Tibial artery (tissue), 4 donors: ENCODE results near the gene AHDC1.

Source experiments
- DNase-seq, 2 donors: peaks; one replicate each; pipeline ENCODE4 v3.0.0-alpha.2; 2019
- H3K27ac ChIP-seq, 2 donors: fragments of 200-600 bp; sonication (generic) in 1 of 2; 1 replicate in 1 of 2; 2 replicates in 1 of 2; pipeline ENCODE4 v1.5.1; 2018 to 2019; ENCODE audit warnings: mild to moderate bottlenecking in 1 of 2
- H3K27me3 ChIP-seq, 2 donors: fragments of 200-600 bp; sonication (generic) in 1 of 2; one replicate each; pipeline versions ENCODE4 v1.5.1 to v1.6.0; 2016 to 2019
- H3K36me3 ChIP-seq, 3 donors: fragments of 200-600 bp; sonication (generic) in 2 of 3; one replicate each; pipeline ENCODE4 v1.5.1; 2016 to 2019; ENCODE audit warnings: mild to moderate bottlenecking in 2 of 3
- H3K4me1 ChIP-seq, 4 donors: fragments of 200-600 bp; sonication (generic) in 2 of 4; 1 replicate in 3 of 4; 2 replicates in 1 of 4; pipeline ENCODE4 v1.5.1; 2016 to 2019
- H3K4me3 ChIP-seq, 2 donors: fragments of 200-600 bp; sonication (generic) in 1 of 2; 1 replicate in 1 of 2; 2 replicates in 1 of 2; pipeline ENCODE4 v1.5.1; 2018 to 2019; ENCODE audit warnings: mild to moderate bottlenecking in 2 of 2
- H3K9me3 ChIP-seq, 3 donors: fragments of 200-600 bp; sonication (generic) in 1 of 3; one replicate each; pipeline ENCODE4 v1.5.1; 2016 to 2019
- CTCF ChIP-seq, 2 experiments: fragments of 200-600 bp in 1 of 2; fragments of 450-650 bp in 1 of 2; IDR thresholded peaks; one replicate each; pipeline ENCODE4 v1.5.1; 2017 to 2019; ENCODE audit warnings: antibody characterized with exemption in 2 of 2, mild to moderate bottlenecking in 1 of 2, moderate library complexity in 1 of 2
- intact Hi-C: fragments of 100-400 bp; cut with DNase I; formaldehyde crosslinking; loops from one replicate; pipeline ENCODE4 v1.15.0; 2023; ENCODE audit warnings: low total_unique reads

The AHDC1 gene

GRCh38 chr1:27583479-27583878 is 20.5 kb downstream of the AHDC1 start:
- intact Hi-C loops: loop anchor here (2.0 kb wide), 1 partner anchor 13 kb away; no protein-coding TSS in a partner anchor
- Histone ChIP-seq H3K4me3 (no peak overlapping the region), H3K9me3 (no peaks in the 10 kb centered on the region), H3K4me1 (peaks cover 0 to 89% (median 52%) of the 10 kb centered on the region in 4 donors), H3K27ac (peak overlapping the region; percentile 84 to 97), H3K27me3 (no peaks in the 10 kb centered on the region), H3K36me3 (no peaks in the 10 kb centered on the region)
- no peak for DNase-seq
- TF ChIP-seq CTCF (IDR thresholded peaks at IDR 0.05): no peak

DNA sequence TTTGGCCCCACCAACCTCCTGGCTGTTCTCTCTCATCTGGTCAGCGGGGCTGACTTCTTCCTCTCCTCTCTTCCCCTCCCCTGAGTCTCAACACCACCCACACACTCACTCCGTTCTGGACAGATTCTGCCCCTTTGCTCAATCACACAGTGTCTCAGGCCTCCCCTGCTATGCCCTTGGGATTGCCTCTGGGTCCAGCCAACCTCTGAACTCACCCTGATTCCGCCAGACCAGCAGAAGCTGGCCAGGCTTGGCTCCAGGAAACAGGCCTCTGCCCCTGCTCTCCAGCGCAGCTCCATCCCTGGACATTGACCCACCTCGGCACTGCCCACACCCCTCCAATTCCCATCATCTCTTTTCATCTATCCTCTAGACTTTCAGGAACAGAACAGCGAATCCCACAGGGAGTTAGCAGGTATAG is 22.1 kb downstream of the AHDC1 start:
- Histone ChIP-seq H3K27ac (peak overlapping the region; percentile 84 to 97), H3K9me3 (no peaks in the 10 kb centered on the region), H3K4me3 (no peak overlapping the region), H3K27me3 (no peaks in the 10 kb centered on the region), H3K36me3 (no peaks in the 10 kb centered on the region), H3K4me1 (peaks cover 0 to 89% (median 53%) of the 10 kb centered on the region in 4 donors)
- peak; percentile 76 to 91 for DNase-seq
- TF ChIP-seq CTCF (IDR thresholded peaks at IDR 0.05): no peak
- intact Hi-C loops: loop anchor here (2.0 kb wide), 1 partner anchor 15 kb away; no protein-coding TSS in a partner anchor

GRCh38 chr1:27577504-27578188 is 26.3 kb downstream of the AHDC1 start:
- Histone ChIP-seq H3K4me3 (no peak overlapping the region), H3K27me3 (no peaks in the 10 kb centered on the region), H3K27ac (peak overlapping the region; percentile 97 to 99), H3K9me3 (no peaks in the 10 kb centered on the region), H3K4me1 (peaks cover 0 to 95% (median 78%) of the 10 kb centered on the region in 4 donors), H3K36me3 (no peaks in the 10 kb centered on the region)
- DNase-seq: no peak
- intact Hi-C loops: no loop called here
- TF ChIP-seq CTCF (IDR thresholded peaks at IDR 0.05): no peak

DNA sequence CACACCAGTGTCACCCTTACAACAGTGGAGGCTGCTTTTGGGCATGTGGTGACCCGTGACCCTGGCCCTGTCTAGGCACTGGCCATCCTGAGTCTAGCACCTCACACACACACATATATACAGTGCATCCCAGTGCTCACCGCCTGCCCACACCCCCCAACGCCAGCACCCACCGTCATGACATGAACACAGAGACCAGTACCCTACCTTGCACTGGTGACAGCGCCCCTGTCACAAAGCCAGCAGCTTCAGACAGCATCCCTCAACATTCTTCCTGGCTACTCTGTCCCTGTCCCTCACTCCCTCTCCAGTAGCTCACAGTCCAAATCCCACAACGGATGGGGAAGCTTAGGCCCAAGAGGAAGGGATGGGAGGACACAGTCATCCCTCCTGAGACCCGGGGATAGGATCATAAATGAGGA is 27.1 kb downstream of the AHDC1 start:
- DNase-seq: no peak
- H3K27me3 ChIP-seq: no peaks in the 10 kb centered on the region

DNA sequence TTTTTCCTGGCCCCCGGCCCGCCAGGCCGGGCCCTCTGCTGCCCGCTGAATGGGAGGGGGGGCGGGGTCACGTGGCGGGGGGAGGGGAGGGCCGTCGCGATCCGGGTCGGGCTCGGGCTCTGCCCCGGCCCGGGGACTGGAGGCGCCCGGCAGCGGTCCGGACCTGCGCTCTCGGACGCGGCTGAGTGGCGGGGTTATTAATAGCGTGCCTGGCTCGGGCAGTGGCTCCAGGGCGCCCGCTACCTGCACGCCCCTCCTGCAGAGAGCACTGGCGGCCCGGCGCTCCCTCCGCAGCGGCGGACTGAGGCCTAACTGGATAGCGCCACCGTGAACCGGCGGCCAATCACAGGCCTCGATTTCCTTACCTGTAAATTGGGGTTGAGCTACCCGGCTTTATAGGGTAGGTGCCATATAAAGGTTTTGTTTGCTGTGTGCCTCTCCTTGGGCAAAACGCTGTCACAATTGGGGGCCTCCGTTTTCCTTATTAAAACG is 28.1 kb downstream of the AHDC1 start:
- Histone ChIP-seq H3K27me3 (no peaks in the 10 kb centered on the region), H3K9me3 (no peaks in the 10 kb centered on the region), H3K36me3 (no peaks in the 10 kb centered on the region), H3K4me3 (peak overlapping the region; percentile 49 to 61), H3K27ac (peak overlapping the region; percentile 97 to 99), H3K4me1 (peaks cover under 1 to 95% (median 80%) of the 10 kb centered on the region in 4 donors)
- no peak for TF ChIP-seq CTCF (IDR thresholded peaks at IDR 0.05)
- DNase-seq: peak; percentile 68 to 93
- intact Hi-C loops: no loop called here

More for the DNA sequence above, 27.1 kb downstream of the AHDC1 start:
- TF ChIP-seq CTCF (IDR thresholded peaks at IDR 0.05): no peak
- Histone ChIP-seq H3K9me3 (no peaks in the 10 kb centered on the region), H3K4me1 (peaks cover 0 to 95% (median 78%) of the 10 kb centered on the region in 4 donors), H3K4me3 (no peak overlapping the region), H3K36me3 (no peaks in the 10 kb centered on the region), H3K27ac (peak overlapping the region; percentile 97 to 99)
- intact Hi-C loops: no loop called here
